GM21390 (cell line): ENCODE results near the gene RAI1.

ENCODE experiments used
- ATAC-seq: cut with Tn5 transposase; IDR thresholded peaks from one replicate; pipeline ENCODE4 v1.9.1; 2021; ENCODE audit not compliant: unreplicated experiment

The RAI1 gene

DNA sequence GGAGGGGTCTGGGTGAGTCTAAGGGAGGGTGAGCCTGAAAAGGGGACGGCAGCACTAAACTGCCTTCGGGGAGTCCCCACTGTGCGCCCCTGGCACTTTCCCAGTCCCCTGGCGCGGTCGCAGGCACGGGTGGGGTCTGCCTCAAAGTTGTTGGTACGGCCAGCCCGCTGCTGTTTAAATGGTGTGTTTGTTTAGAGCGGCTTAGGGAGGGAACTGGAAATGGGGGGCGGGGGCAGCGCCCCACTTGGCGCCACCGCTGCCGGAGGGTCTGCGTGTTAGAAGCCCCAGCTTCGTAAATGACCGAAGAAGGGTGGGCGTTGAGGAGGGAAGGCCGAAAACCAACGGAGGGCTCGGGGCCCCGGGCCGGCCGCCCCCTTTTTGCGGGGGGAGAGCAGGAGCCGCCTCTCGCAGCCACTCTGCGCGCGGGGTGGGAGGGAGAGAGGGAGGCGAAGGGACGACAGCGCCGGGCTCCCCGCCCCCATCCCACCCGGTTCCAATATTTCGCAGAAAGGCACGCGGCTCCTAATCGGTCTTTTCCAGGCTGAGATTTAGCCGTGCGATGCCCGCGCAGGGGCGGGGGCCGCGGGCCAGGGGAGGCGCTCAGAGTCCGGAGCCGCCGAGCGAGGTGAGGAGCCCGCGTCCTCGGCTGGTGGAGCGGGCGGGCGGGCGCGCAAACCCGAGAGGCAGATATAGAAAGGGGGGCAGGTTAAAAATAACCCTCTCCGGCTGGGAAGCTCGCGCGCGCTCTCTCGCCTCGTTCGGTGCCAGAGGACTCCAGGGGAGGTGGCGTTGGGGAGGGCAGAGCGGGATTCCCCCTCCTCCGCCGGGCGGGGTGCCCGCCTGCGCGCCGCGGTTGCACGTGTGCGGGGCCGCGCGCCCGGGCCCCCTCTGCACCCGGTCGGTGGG lies 100.6 kb downstream of the RAI1 start:
- ATAC-seq: no peak

DNA sequence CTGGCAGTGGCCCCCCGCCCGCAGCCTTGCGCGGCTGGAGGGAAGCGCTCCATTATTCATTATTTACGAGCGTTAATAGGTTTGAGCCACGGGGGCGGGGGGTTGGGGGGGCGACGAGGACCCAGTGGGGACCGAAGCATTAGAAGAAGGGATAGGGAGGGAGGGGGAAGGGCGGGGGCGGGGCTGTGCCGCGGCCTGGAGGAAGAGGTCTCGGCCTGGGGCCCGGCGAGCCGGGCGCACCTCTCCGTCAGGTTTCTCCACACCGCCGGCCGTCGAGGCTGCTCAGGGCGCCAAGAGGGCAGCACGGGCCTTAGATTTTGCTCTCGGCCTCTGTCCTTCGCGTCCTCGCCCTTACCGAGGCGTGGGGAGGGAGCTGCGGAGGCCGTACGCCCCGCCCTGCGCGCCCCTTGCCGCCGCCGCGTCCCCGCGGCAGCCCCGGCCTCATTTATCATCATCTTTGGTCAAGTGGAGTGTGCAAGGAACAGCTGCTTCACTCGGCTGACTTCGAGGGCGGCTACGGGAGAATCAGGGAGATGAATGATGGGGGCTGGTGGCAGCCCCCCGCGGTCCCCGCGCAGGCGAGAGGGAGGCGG lies 101.4 kb downstream of the RAI1 start:
- no peak for ATAC-seq

DNA sequence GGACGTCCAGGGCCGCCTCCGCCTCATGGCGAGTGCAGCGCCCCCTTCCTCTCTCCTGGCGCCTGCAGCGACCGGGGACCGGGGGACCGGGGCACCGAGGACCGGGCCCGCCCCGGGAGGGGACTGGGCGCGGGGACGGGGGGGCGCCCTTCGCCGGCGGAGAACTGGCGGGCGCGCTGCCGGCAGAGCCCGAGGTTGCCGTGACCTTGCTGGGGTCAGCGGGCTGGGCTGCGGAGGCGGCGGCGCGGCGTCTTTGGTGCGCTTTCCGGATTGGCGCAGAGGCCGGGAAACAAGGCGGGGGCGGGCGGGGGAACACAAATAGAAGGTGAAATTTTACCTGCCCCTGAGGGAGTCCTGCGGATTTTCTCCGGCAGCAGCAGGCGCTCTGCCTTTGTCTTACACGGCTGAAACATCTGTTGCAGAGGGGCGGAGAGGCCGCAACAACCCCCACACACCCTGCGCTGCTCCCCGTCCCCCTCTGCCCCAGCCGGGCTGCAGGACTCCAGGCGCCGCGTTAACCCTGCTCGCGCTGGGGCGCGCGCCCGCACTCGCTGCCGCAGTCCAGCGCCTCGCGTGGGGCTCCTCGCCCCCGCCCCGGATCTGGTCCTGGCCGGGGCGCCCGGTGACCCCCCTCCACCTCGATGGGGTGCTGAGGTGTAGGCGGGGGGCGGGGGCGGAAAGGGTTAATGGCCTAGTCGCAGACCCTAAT lies 102.0 kb downstream of the RAI1 start:
- ATAC-seq: no peak

DNA sequence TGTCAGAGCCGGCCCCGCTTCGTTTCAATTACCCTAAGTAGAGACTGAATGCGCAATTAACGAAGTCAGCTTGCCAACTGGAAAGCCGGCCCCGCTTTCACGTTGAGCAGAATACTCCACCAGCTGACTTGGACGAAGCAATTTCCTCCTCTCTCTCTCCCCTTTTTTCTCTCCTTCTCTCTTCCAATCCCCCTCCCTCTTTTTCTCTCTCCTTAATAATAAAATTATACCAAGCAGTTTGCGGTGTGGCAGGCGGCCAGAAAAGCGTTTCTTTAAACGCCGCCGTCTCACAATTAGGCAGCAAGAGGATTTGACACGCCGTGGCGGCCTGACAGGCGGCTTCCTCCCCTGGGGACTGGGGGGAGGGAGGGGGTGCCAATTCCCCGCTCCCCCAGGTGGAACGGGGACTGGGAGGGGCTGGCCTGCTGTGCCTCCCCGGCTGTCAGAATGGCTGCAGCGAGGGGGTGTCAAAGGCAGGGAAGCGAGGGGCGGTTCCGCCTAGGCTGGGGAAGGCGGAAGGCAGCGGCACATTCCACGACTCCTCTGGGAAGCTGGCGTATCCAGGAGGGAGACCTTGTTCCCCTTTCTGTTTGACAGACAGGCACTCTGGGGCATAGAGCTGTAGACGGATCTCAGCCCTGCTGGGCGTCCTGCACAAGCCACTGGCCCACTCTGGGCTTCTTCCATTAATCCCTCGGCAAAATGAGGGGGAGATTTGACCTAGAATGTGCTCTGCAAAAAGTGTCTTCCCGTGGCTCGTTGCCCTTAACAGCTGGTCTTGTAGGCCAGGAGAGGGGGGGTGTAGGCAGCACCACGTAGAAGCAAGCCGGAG lies 102.8 kb downstream of the RAI1 start:
- no peak for ATAC-seq

DNA sequence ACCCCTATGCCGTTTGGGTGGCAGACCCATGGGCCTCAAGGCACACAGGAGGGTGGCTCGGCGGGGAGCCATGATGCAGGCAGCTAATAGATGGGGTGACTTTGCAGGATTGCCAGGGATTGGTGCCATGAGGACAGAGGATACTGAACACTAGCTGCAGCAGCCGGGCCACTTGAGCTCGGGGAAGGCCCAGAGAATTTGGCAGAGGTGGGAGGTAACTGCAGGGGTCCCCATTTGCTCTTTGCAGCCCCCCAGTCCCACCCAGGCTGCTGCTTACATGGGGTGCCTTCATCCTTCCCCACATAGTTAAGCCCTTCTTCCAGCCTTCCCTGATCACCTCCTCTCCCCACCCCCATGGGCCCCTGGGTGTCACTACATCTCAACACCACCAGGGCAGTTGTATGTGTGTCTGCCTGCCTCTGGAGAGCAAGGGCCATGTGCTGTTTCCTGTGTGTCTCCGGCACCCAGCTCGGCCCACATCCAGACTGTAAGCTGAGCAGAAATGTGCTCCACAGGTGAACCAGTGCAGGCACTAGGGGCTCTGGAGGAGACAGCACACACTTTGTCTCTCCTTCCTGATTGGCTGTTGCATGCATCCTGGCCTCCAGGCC lies 103.5 kb downstream of the RAI1 start:
- ATAC-seq: no peak

DNA sequence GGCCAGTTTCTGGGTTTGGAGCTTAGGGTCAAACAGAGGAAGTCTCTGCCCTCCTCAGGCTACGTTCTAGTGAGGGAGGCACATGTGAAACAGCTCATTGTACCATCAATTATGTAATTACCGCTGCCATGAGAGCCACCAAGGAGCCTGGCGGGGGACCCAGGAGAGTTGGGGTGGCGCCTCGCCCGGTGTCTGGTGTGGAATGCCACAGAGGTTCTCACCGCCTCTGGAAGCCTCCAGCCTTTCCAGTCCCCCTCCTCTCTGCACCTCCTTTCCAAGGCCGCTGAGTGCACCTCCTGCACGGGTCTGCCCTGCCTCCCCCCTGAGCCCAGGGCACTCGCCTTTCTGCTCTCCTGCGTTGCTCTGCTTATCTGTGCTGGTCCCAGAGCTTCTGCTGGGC lies 104.1 kb downstream of the RAI1 start:
- ATAC-seq: no peak

DNA sequence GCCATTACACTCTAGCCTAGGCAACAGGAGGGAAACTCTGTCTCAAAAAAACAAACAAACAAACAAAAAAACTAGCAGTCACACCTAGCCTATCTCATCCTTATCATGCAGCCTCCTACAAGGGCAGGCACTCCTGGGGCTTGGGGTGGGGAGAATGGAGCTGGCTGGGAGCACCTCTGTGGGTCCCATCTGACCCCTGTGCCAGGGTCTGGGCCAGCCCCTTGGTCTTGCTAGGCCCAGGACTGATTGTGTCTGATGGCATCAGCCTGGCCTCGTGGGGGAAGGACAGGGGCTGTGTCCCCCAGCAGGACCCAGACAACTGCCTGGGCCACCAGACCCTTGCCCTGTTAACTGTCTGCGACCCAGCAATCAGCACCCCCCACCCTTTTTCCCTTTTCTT lies 105.7 kb downstream of the RAI1 start:
- no peak for ATAC-seq

- ATAC-seq: no peak
Measured at GRCh38 chr17:17787568-17787967, 106.3 kb downstream of the RAI1 start.

DNA sequence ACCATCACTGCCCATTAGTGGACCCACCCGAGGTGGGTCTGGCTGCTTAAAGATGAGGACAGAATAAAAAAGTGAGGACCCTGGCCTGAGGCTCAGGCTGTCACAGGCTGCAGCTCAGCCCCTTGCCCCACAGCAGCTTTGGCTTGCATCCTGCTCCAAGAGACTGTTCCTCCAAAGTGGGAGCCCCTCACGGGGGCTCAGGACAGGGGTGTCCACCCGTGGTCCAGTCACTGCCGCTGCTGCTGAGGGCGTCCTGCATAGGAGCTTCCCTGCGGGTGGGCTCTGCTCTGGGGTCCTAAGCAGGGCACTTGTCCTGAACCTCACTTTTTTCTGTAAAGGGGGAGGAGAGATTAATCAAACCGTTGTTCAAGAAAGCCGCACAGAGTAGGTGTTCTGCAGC lies 107.7 kb downstream of the RAI1 start:
- no peak for ATAC-seq

- ATAC-seq: no peak
Measured at GRCh38 chr17:17789410-17789809, 108.2 kb downstream of the RAI1 start.

DNA sequence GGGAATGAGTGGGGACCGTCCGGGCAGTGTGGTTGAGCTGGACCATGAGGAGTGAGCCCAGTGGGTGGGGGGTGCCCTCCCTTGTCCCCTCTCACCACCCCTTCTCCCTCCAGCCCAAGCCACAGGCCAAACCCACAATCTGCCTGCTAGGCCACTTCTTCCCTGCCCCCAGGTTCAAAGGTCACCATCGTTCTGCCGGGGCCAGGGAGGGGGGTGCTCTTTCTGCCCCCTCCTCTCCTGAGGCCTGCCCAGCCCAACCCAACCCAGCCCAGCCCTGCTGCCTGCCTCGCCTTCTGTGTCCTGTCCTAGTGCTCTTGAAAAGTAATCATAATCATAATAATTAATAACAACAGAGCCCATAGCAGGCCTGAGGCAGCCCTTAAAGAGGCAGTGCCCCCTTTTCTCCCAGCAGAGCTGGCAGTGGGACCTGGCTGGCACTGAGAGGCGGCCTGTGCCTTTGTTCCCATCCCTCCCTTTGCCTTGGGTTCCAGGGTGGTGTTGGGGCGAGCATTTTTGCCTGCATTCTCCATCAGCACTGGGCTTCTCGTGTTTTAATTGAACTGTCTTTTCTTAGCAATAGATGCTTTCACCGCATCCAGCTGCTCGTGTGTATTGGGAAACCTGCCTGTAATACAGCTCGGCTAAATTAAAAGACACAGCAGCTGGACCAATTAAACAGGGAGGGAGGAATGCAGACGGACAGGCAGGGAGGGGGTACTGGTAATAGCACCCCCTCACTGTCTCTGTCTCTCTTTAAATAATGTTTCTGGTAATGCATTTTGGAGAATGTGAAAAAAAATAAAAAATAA lies 108.8 kb downstream of the RAI1 start:
- no peak for ATAC-seq

DNA sequence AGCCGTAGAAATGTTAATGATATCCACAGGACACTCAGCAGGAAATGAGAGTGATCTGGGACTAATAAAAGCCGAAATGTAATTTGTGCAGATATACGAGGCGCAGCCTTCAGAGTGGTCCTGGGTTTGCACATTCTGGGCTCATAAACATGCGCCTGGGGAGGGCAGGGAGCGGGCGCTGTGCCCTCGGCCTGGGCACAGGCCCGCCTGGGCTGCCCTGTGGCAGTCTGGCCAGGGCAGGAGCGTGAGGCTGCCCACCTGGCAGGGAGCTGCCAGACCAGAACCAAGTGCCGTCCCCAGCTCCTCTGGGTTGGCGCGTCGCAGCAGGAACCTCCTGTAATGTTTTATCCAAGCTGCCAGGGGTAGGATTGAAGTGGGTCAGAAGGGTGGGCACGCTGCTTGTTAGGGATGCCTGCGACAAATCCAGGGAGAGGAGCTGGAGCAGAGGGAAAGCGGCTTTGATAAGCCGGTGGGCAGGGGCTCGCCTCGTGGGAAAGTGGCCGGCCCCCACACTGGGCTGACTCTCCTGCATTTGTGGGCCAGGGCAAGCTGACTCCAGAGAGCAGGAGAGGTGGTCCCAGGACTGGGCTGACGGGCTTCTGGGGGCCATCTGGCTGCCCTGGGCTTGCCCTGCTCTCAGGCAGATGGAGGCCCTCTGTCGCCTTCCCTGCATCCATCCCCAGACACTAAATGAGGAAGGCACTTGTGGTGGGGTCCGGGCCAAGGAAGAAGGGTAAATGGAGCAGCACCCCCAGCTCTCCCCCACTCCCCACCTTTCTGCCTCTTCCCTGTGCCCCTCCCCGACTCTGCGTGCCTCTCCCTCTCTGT lies 109.6 kb downstream of the RAI1 start:
- ATAC-seq: no peak

DNA sequence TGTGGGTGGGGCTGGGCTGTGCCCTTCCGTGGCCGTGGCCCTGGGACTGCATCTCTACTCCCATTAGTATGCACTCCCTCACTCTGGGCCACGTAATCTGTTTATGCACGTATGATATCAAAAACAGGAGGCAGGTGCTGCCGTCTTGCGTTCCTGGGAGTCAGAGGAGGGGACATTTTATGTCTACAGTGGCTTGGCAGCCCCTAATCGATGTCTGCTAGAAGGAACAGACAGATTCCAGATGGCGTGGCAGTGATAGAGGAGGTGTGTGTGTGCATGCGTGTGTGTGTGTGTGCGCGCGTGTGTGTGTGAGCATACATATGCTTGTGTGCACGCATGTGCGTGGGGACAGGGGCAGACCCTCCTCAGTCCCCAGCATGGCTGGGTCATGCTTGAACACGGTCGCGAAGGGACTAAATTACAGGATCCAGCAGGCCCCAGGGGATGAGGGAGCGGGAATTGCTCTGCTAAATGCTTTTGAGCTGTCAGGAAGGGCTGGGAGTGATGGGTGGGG lies 110.8 kb downstream of the RAI1 start:
- no peak for ATAC-seq

DNA sequence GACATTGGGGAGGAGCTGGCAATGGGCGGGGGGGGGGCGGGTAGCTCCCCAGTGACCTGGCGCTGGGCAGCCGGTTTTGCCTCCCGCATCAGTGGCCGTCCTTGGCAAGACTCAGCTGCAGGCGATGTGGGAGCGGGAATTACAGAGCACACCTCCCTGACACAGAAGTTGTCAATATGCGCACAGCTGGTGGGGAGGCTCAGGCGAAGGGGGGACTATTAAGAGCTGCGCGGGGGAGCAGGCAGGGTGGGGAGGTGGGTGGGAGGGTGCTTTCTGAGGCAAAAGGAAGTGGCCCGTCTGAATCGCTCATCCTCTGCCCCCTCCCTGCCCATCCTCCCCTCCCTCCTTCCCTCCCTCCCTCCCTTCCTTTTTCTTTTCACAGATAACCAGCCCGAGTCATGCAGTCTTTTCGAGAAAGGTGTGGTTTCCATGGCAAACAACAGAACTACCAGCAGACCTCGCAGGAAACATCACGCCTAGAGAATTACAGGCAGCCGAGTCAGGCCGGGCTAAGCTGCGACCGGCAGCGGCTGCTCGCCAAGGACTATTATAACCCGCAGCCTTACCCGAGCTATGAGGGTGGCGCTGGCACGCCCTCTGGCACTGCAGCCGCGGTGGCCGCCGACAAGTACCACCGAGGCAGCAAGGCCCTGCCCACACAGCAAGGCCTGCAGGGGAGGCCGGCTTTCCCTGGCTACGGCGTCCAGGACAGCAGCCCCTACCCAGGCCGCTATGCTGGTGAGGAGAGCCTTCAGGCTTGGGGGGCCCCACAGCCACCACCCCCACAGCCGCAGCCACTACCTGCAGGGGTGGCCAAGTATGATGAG lies 111.5 kb downstream of the RAI1 start:
- no peak for ATAC-seq

DNA sequence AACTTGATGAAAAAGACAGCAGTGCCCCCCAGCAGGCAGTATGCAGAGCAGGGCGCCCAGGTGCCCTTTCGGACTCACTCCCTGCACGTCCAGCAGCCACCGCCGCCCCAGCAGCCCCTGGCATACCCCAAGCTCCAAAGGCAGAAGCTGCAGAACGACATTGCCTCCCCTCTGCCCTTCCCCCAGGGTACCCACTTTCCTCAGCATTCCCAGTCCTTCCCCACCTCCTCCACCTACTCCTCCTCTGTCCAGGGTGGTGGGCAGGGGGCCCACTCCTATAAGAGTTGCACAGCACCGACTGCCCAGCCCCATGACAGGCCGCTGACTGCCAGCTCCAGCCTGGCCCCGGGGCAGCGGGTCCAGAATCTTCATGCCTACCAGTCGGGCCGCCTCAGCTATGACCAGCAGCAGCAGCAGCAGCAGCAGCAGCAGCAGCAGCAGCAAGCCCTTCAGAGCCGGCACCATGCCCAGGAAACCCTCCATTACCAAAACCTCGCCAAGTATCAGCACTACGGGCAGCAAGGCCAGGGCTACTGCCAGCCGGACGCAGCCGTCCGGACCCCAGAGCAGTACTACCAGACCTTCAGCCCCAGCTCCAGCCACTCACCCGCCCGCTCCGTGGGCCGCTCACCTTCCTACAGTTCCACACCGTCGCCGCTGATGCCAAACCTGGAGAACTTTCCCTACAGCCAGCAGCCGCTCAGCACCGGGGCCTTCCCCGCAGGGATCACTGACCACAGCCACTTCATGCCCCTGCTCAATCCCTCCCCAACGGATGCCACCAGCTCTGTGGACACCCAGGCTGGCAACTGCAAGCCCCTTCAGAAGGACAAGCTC lies 112.3 kb downstream of the RAI1 start:
- ATAC-seq: no peak

DNA sequence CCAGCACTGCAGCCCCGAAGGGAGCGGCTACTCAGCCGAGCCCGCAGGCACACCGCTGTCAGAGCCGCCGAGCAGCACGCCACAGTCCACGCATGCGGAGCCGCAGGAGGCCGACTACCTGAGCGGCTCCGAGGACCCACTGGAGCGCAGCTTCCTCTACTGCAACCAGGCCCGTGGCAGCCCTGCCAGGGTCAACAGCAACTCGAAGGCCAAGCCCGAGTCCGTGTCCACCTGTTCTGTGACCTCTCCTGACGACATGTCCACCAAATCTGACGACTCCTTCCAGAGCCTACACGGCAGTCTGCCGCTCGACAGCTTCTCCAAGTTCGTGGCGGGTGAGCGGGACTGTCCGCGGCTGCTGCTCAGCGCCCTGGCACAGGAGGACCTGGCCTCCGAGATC lies 113.1 kb downstream of the RAI1 start:
- ATAC-seq: no peak

- ATAC-seq: no peak
Measured at GRCh38 chr17:17795296-17795695, 114.0 kb downstream of the RAI1 start.
